HepG2 (cell line): ENCODE results near the gene RTP2. TPM values are rescaled to one million over a fixed set of nuclear protein-coding genes. Genes with fewer than 3 reads are reported as not detected.
A peak's percentile ranks its signal among the peaks of the same experiment; 100 is the strongest.

Experiments
- ATAC-seq: fragments of 200-7000 bp; cut with Tn5 transposase; 3 replicates; pipeline ENCODE4 v1.9.1; 2020; ENCODE audit warnings: mild to moderate bottlenecking, moderate library complexity
- BruUV-seq: library from RNA; stranded (reverse); fragments of 400-500 nt; replicated peaks from 2 replicates; lab custom pipeline; 2021; lab: Mats Ljungman, UMichigan
- CTCF ChIA-PET: fragments of 300-600 bp; formaldehyde crosslinking; extraction: SDS; loops from one replicate; lab custom pipeline; 2021; ENCODE audit warnings: low total read pairs, inconsistent platforms, low intra/inter-chr PET ratio; lab: Yijun Ruan, JAX
- POLR2A ChIA-PET: fragments of 350-600 bp; sonication (Branson Sonifier 250); formaldehyde crosslinking; loops from one replicate; lab custom pipeline; 2020; ENCODE audit warnings: antibody characterized with exemption, inconsistent platforms; lab: Yijun Ruan, JAX
- DNase-seq: peaks from one replicate; pipeline ENCODE4 v3.0.0-alpha.2; 2015; ENCODE audit warnings: low spot score
- FAIRE-seq: peaks from 3 replicates; lab custom pipeline; 2011; peaks lifted over from hg19 to GRCh38; lab: Jason Lieb, UNC
- H2AFZ ChIP-seq: one replicate; pipeline ENCODE4 v1.6.1; 2011; ENCODE audit warnings: low read length, inconsistent platforms
- H3K27ac ChIP-seq: fragments of 300-600 bp; 3 replicates; pipeline ENCODE4 v1.8.0; 2011; ENCODE audit warnings: mixed run types, mild to moderate bottlenecking, mixed read lengths, low read length, inconsistent platforms; ENCODE audit not compliant: insufficient read depth; ENCODE audit errors: extremely low read length
- H3K27me3 ChIP-seq, 2 experiments: fragments of 200-600 bp in 1 of 2; 2 replicates in 1 of 2; 3 replicates in 1 of 2; pipeline versions ENCODE4 v1.6.0 to v1.8.0; 2011; ENCODE audit warnings: low read length in 2 of 2, mild to moderate bottlenecking in 2 of 2, moderate library complexity in 2 of 2, inconsistent platforms in 1 of 2; ENCODE audit not compliant: insufficient read depth in 2 of 2, control insufficient read depth in 1 of 2
- H3K36me3 ChIP-seq, 2 experiments: fragments of 200-600 bp in 1 of 2; replicated peaks in 1 of 2; 2 replicates in 1 of 2; 3 replicates in 1 of 2; pipeline versions ENCODE4 v1.5.1 to v1.8.0; 2011; ENCODE audit warnings: low read length in 2 of 2, inconsistent platforms in 1 of 2; ENCODE audit not compliant: insufficient read depth in 2 of 2, control insufficient read depth in 1 of 2
- H3K4me1 ChIP-seq: 2 replicates; pipeline ENCODE4 v1.5.1; 2012; ENCODE audit warnings: low read length, inconsistent platforms; ENCODE audit not compliant: insufficient read depth
- H3K4me2 ChIP-seq: 2 replicates; pipeline ENCODE4 v1.6.0; 2011; ENCODE audit warnings: low read depth, low read length, inconsistent platforms
- H3K4me3 ChIP-seq, 3 experiments: fragments of 200-600 bp in 1 of 3; sonication (generic), shearing (Covaris generic) in 1 of 3; replicated peaks in 1 of 3; 2 replicates each; pipeline ENCODE4 v1.5.1; 2011 to 2016; ENCODE audit warnings: low read length in 3 of 3, inconsistent platforms in 2 of 3, low read depth in 2 of 3, mild to moderate bottlenecking in 2 of 3, control low read depth in 1 of 3, mixed read lengths in 1 of 3; ENCODE audit not compliant: insufficient read depth in 1 of 3
- H3K79me2 ChIP-seq: one replicate; pipeline ENCODE4 v1.6.1; 2011; ENCODE audit warnings: low read length, inconsistent platforms; ENCODE audit not compliant: insufficient read depth
- H3K9ac ChIP-seq: 2 replicates; pipeline ENCODE4 v1.6.0; 2011; ENCODE audit warnings: mild to moderate bottlenecking, low read depth, low read length, inconsistent platforms; ENCODE audit not compliant: insufficient read depth
- H3K9me3 ChIP-seq: 2 replicates; pipeline ENCODE4 v1.5.1; 2012; ENCODE audit warnings: mild to moderate bottlenecking, low read length
- H4K20me1 ChIP-seq: 2 replicates; pipeline ENCODE4 v1.6.0; 2011; ENCODE audit warnings: inconsistent platforms, mild to moderate bottlenecking, low read length, moderate library complexity; ENCODE audit not compliant: insufficient read depth
- AGO2 ChIP-seq: fragments of 200-400 bp; formaldehyde crosslinking; optimal IDR thresholded peaks from 2 replicates; pipeline ENCODE3; 2017; ENCODE audit warnings: mild to moderate bottlenecking, low read depth, low read length, moderate library complexity
- FOXC1 ChIP-seq: sonication (generic); formaldehyde crosslinking; IDR thresholded peaks from 2 replicates; pipeline ENCODE4 v1.8.0; 2022; ENCODE audit warnings: mild to moderate bottlenecking, missing genetic modification reagents, borderline replicate concordance
- MEIS1 ChIP-seq: sonication (generic); formaldehyde crosslinking; IDR thresholded peaks from 2 replicates; pipeline ENCODE4 v1.9.0; 2021; ENCODE audit warnings: mild to moderate bottlenecking, missing genetic modification reagents, moderate library complexity, borderline replicate concordance
- MTA3 ChIP-seq: sonication (generic); formaldehyde crosslinking; IDR thresholded peaks from 2 replicates; pipeline ENCODE4 v1.4.0; 2020; ENCODE audit warnings: missing genetic modification reagents
- PAF1 ChIP-seq: IDR thresholded peaks from 2 replicates; pipeline ENCODE4 v1.6.1; 2016; ENCODE audit warnings: missing genetic modification reagents, missing compliant biosample characterization
- POLR2A ChIP-seq, 2 experiments: IDR thresholded peaks; 2 replicates each; pipeline ENCODE4 v1.6.1; 2011; ENCODE audit warnings: low read depth in 2 of 2, low read length in 2 of 2, mild to moderate bottlenecking in 1 of 2, moderate library complexity in 1 of 2; ENCODE audit not compliant: insufficient read depth in 1 of 2
- RBFOX2 ChIP-seq: fragments of 200-400 bp; formaldehyde crosslinking; IDR thresholded peaks from 2 replicates; pipeline ENCODE4 v1.6.1; 2017; ENCODE audit warnings: low read depth, mild to moderate bottlenecking, low read length
- RBM22 ChIP-seq: fragments of 200-400 bp; formaldehyde crosslinking; optimal IDR thresholded peaks from 2 replicates; pipeline ENCODE3; 2017; ENCODE audit warnings: mild to moderate bottlenecking, low read length, moderate library complexity
- RXRA ChIP-seq: sonication (generic); formaldehyde crosslinking; IDR thresholded peaks from 2 replicates; pipeline ENCODE4 v1.5.1; 2020; ENCODE audit warnings: missing genetic modification reagents
- ZFP1 ChIP-seq: IDR thresholded peaks from 2 replicates; pipeline ENCODE4 v1.6.1; 2016
- ZFP90 ChIP-seq: sonication (generic); formaldehyde crosslinking; IDR thresholded peaks from 2 replicates; pipeline ENCODE4 v1.8.0; 2022; ENCODE audit warnings: missing genetic modification reagents, mild to moderate bottlenecking, inconsistent platforms, borderline replicate concordance
- ZNF136 ChIP-seq: sonication (generic); formaldehyde crosslinking; IDR thresholded peaks from 2 replicates; pipeline ENCODE4 v1.8.1; 2022; ENCODE audit warnings: low read depth, mild to moderate bottlenecking, moderate library complexity, missing genetic modification reagents
- ZNF256 ChIP-seq: sonication (generic); formaldehyde crosslinking; conservative IDR thresholded peaks from 2 replicates; pipeline ENCODE4 v1.4.0; 2020; ENCODE audit warnings: missing genetic modification reagents
- ZNF749 ChIP-seq: sonication (generic); formaldehyde crosslinking; IDR thresholded peaks from 2 replicates; pipeline ENCODE4 v1.8.0; 2022; ENCODE audit warnings: mild to moderate bottlenecking, missing genetic modification reagents, moderate library complexity, borderline replicate concordance
- WGBS: methylation state at CpG from one replicate; pipeline ENCODE4 v1.1.6; 2017; ENCODE audit warnings: low lambda C conversion rate; 5-methylcytosine and 5-hydroxymethylcytosine counted together
- in situ Hi-C: cut with HindIII; loops from 2 replicates; pipeline ENCODE4 v1.10.0; 2017; ENCODE audit warnings: low pct_unique_long_range_greater_than_20kb; ENCODE audit not compliant: extremely low pct_ligation_motif_present
- intact Hi-C: fragments of 100-400 bp; cut with micrococcal nuclease; formaldehyde crosslinking; loops from one replicate; pipeline ENCODE4 v1.10.0; 2022; ENCODE audit not compliant: unreplicated experiment
- polyA plus RNA-seq, 8 experiments: library from polyadenylated mRNA; depleted of rRNA in 3 of 8; stranded (reverse) in 7 of 8; unstranded in 1 of 8; fragments of >200 nt; fragmentation: Illumina TruSeq in 4 of 8; extraction: Trizol in 4 of 8; gene quantifications; 2 replicates each; pipeline versions ENCODE4 v1.2.1 to v1.2.3, GENCODE V29; 2011 to 2016; ENCODE audit warnings: low read depth in 4 of 8, missing spikeins in 1 of 8, mixed read lengths in 1 of 8; ENCODE audit not compliant: insufficient read depth in 1 of 8
- total RNA-seq, 5 experiments: library from RNA; depleted of rRNA; stranded (reverse); fragments of >200 nt; fragmentation: Illumina TruSeq; extraction: Trizol; gene quantifications; 2 replicates each; pipeline ENCODE4 v1.2.3, GENCODE V29; 2016; ENCODE audit warnings: low read depth in 1 of 5
- TF ChIP-seq, protein P1 (sequence below), 2 experiments: sonication (generic) in 1 of 2; formaldehyde crosslinking in 1 of 2; IDR thresholded peaks; 2 replicates each; pipeline versions ENCODE4 v1.4.0 to v1.6.1; 2018 to 2020; ENCODE audit warnings: missing genetic modification reagents in 2 of 2, borderline replicate concordance in 1 of 2, low read depth in 1 of 2, mild to moderate bottlenecking in 1 of 2, missing biosample characterization in 1 of 2

Gene RTP2
- total and polyA plus RNA-seq, 2 of the 13 experiments (the other 11 are each of a cell fraction or from before 2014, with no cell fraction given): not detected

- Histone ChIP-seq H3K27ac (no peak overlapping the region), H3K4me1 (peaks cover 33% of the 10 kb centered on the region), H3K9ac (no peak overlapping the region), H3K27me3 (no peaks in the 10 kb centered on the region), H3K79me2 (peaks cover 50% of the 10 kb centered on the region), H3K9me3 (no peaks in the 10 kb centered on the region), H3K36me3 (peaks cover 35 to 68% of the 10 kb centered on the region in 2 experiments), H2AFZ (no peak overlapping the region), H4K20me1 (peaks cover 58% of the 10 kb centered on the region), H3K4me3 (no peak overlapping the region), H3K4me2 (no peak overlapping the region)
- DNase-seq: no peak
- ATAC-seq: no peak
- CTCF ChIA-PET: no interaction called here
- POLR2A ChIA-PET: no interaction called here
- TF ChIP-seq, protein P1, sequence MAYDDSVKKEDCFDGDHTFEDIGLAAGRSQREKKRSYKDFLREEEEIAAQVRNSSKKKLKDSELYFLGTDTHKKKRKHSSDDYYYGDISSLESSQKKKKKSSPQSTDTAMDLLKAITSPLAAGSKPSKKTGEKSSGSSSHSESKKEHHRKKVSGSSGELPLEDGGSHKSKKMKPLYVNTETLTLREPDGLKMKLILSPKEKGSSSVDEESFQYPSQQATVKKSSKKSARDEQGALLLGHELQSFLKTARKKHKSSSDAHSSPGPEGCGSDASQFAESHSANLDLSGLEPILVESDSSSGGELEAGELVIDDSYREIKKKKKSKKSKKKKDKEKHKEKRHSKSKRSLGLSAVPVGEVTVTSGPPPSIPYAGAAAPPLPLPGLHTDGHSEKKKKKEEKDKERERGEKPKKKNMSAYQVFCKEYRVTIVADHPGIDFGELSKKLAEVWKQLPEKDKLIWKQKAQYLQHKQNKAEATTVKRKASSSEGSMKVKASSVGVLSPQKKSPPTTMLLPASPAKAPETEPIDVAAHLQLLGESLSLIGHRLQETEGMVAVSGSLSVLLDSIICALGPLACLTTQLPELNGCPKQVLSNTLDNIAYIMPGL (CRISPR knock-in tag; IDR thresholded peaks at IDR 0.05; ENCODE audit: borderline replicate concordance in 1 of 2, low read depth in 1 of 2): no peak
- TF ChIP-seq RBFOX2 (no peak), RBM22 (peak; percentile 90), RXRA (no peak), PAF1 (CRISPR knock-in tag) (peak; percentile 76; the same call in 1 of the 2 replicates), FOXC1 (CRISPR knock-in tag) (no peak)
- WGBS: over 99% methylated on average over 11 of the region's 11 CpGs
- no peak for FAIRE-seq
- BruUV-seq: no TSS peak
- in situ Hi-C loops (loop anchor here (25.0 kb wide), 3 partner anchors 679 to 1004 kb away; no protein-coding TSS in a partner anchor), intact Hi-C loops (no loop called here)
These were observed 31.0 kb upstream of the RTP2 start for GRCh38 chr3:187733371-187733770.

DNA sequence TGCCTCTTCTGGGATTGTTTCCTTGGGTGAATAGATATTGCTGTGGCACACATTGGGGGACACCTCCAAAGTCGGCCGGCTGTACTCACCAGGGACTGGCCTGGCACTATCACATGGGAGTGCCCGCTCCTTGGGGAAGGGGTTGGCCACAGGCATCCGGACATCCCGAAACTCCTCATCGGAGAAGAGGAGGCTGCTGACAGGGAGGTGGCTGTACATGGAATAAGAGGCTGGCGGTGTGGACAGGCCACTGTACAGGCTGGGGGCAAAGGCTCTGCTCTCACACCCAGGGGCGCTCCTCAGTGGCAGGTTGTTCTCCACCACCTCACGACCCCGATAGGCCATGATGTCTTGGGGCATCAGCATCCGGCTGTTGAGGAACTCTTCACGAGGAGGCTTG is 27.2 kb upstream of the RTP2 start:
- no peak overlapping the region for H3K9ac ChIP-seq
- H2AFZ ChIP-seq: no peak overlapping the region
- H3K27ac ChIP-seq: no peak overlapping the region
- peaks cover 31% of the 10 kb centered on the region; the same call in 1 of the 2 replicates for H4K20me1 ChIP-seq
- intact Hi-C loops (no loop called here), in situ Hi-C loops (loop anchor here (25.0 kb wide), 3 partner anchors 683 to 1008 kb away; no protein-coding TSS in a partner anchor)
- ChIA-PET POLR2A (no interaction called here), CTCF (no interaction called here)
- H3K4me3 ChIP-seq: no peak overlapping the region
- no peaks in the 10 kb centered on the region for H3K27me3 ChIP-seq
- peaks cover 68 to 98% of the 10 kb centered on the region in 2 experiments for H3K36me3 ChIP-seq
- H3K79me2 ChIP-seq: peaks cover 12% of the 10 kb centered on the region
- no peak overlapping the region for H3K4me2 ChIP-seq
- no TSS peak for BruUV-seq
- ATAC-seq (no peak), DNase-seq (no peak), FAIRE-seq (no peak)
- no peaks in the 10 kb centered on the region for H3K4me1 ChIP-seq
- WGBS: 94% methylated on average over 7 of the region's 12 CpGs
- H3K9me3 ChIP-seq: no peaks in the 10 kb centered on the region
- TF ChIP-seq AGO2 (peak; percentile 2), MTA3 (CRISPR knock-in tag) (no peak), ZFP1 (CRISPR knock-in tag) (no peak), POLR2A (IDR thresholded peaks at IDR 0.05; ENCODE audit: insufficient read depth in 1 of 2, low read depth in 2 of 2, low read length in 2 of 2) (0 out of 4 replicates have a peak, but pooled peaks of 1 of the 2 experiments have one; percentile 17), MEIS1 (CRISPR knock-in tag) (no peak), ZFP90 (CRISPR knock-in tag) (no peak), ZNF256 (CRISPR knock-in tag) (no peak), ZNF749 (no peak), ZNF136 (CRISPR knock-in tag) (no peak)
